K562 (cell line): ENCODE data around the gene TMEM41A. TPM values are rescaled to one million over a fixed set of nuclear protein-coding genes. Genes with fewer than 3 reads are reported as not detected.

Experiments
- ARID2 ChIP-seq: fragments of 450-650 bp; IDR thresholded peaks from 2 replicates; pipeline ENCODE4 v1.6.1; 2017; ENCODE audit warnings: antibody characterized with exemption, mild to moderate bottlenecking
- ARNT ChIP-seq, 2 experiments: fragments of 450-650 bp; IDR thresholded peaks; 2 replicates each; pipeline ENCODE4 v1.6.1; 2016; ENCODE audit warnings: mild to moderate bottlenecking in 1 of 2
- CBFA2T2 ChIP-seq: fragments of 450-650 bp; conservative IDR thresholded peaks from 2 replicates; pipeline ENCODE4 v1.6.1; 2017; ENCODE audit warnings: mild to moderate bottlenecking
- CCNT2 ChIP-seq: IDR thresholded peaks from 2 replicates; pipeline ENCODE4 v1.6.1; 2011; ENCODE audit warnings: borderline replicate concordance, low read depth, mild to moderate bottlenecking, moderate library complexity, mixed read lengths, low read length; ENCODE audit not compliant: insufficient read length; ENCODE audit errors: extremely low read depth
- E2F3 ChIP-seq: fragments of 250-450 bp; sonication (Bioruptor Pico); IDR thresholded peaks from 2 replicates; pipeline ENCODE4 v1.4.0; 2020; ENCODE audit warnings: mild to moderate bottlenecking
- FOSL1 ChIP-seq: fragments of 200-800 bp; sonication (Bioruptor generic); conservative IDR thresholded peaks from 2 replicates; pipeline ENCODE4 v1.6.1; 2016; ENCODE audit warnings: missing genetic modification characterization, missing compliant biosample characterization
- HIVEP1 ChIP-seq: fragments of 250-450 bp; sonication (Bioruptor Pico); IDR thresholded peaks from 2 replicates; pipeline ENCODE4 v1.4.0; 2020; ENCODE audit warnings: mild to moderate bottlenecking
- JUN ChIP-seq, 2 experiments: sonication (generic) in 1 of 2; formaldehyde crosslinking in 1 of 2; IDR thresholded peaks; 2 replicates each; pipeline versions ENCODE4 v1.6.1 to v1.8.0; 2012 to 2022; ENCODE audit warnings: borderline replicate concordance in 2 of 2, mild to moderate bottlenecking in 2 of 2, improper control_type of control experiment in 1 of 2, low read depth in 1 of 2, low read length in 1 of 2, missing genetic modification reagents in 1 of 2
- MIER1 ChIP-seq: fragments of 450-650 bp; IDR thresholded peaks from 2 replicates; pipeline ENCODE4 v1.6.1; 2016; ENCODE audit warnings: antibody characterized with exemption, mild to moderate bottlenecking, low read depth
- POLR2A ChIP-seq: fragments of 450-650 bp; conservative IDR thresholded peaks from 2 replicates; pipeline ENCODE4 v1.6.1; 2016
- PRPF4 ChIP-seq: fragments of 200-400 bp; formaldehyde crosslinking; IDR thresholded peaks from one replicate; pipeline ENCODE4 v1.6.1; 2017; ENCODE audit warnings: low read length, low read depth, mild to moderate bottlenecking; ENCODE audit not compliant: insufficient read depth, poor library complexity, severe bottlenecking
- RBM17 ChIP-seq: fragments of 200-400 bp; formaldehyde crosslinking; IDR thresholded peaks from 2 replicates; pipeline ENCODE4 v1.6.1; 2017; ENCODE audit warnings: low read depth, mild to moderate bottlenecking, low read length, borderline replicate concordance
- RNF2 ChIP-seq: sonication (generic); IDR thresholded peaks from 2 replicates; pipeline ENCODE4 v1.6.1; 2016
- SIRT6 ChIP-seq: IDR thresholded peaks from one replicate; pipeline ENCODE4 v1.6.1; 2012; ENCODE audit warnings: low read depth, mild to moderate bottlenecking, control low read depth, inconsistent platforms, low read length, moderate library complexity
- SIX5 ChIP-seq, 2 experiments: IDR thresholded peaks; 2 replicates each; pipeline ENCODE4 v1.6.1; 2011; ENCODE audit warnings: low read length in 2 of 2, borderline replicate concordance in 1 of 2, low read depth in 1 of 2, mild to moderate bottlenecking in 1 of 2, moderate library complexity in 1 of 2; ENCODE audit not compliant: insufficient read depth in 1 of 2
- SLC30A9 ChIP-seq: fragments of 250-450 bp; sonication (Bioruptor Pico); IDR thresholded peaks from 2 replicates; pipeline ENCODE4 v1.8.0; 2022; ENCODE audit warnings: mild to moderate bottlenecking, moderate library complexity
- SMAD3 ChIP-seq: fragments of 450-650 bp; formaldehyde crosslinking; conservative IDR thresholded peaks from 2 replicates; pipeline ENCODE4 v1.4.0; 2020; ENCODE audit warnings: mild to moderate bottlenecking
- SMARCA4 ChIP-seq: fragments of 450-650 bp; IDR thresholded peaks from 2 replicates; pipeline ENCODE4 v1.6.1; 2016
- SRSF3 ChIP-seq: fragments of 200-400 bp; formaldehyde crosslinking; IDR thresholded peaks from 2 replicates; pipeline ENCODE4 v1.6.1; 2016; ENCODE audit warnings: mild to moderate bottlenecking, low read length, moderate library complexity; ENCODE audit not compliant: insufficient read depth
- TCF3 ChIP-seq: sonication (generic); formaldehyde crosslinking; IDR thresholded peaks from 2 replicates; pipeline ENCODE4 v1.4.0; 2020; ENCODE audit warnings: mild to moderate bottlenecking, missing genetic modification reagents
- XRCC5 ChIP-seq: fragments of 200-400 bp; formaldehyde crosslinking; IDR thresholded peaks from 2 replicates; pipeline ENCODE4 v1.6.1; 2017; ENCODE audit warnings: low read depth, mild to moderate bottlenecking, low read length
- ZNF212 ChIP-seq: fragments of 450-650 bp; formaldehyde crosslinking; IDR thresholded peaks from 2 replicates; pipeline ENCODE4 v1.4.0; 2020; ENCODE audit warnings: mild to moderate bottlenecking
- ZNF408 ChIP-seq: fragments of 250-450 bp; sonication (Bioruptor Pico); IDR thresholded peaks from 2 replicates; pipeline ENCODE4 v1.4.0; 2020; ENCODE audit warnings: low read depth, mild to moderate bottlenecking, moderate library complexity
- ZNF586 ChIP-seq: fragments of 450-650 bp; formaldehyde crosslinking; conservative IDR thresholded peaks from 2 replicates; pipeline ENCODE4 v1.4.0; 2020; ENCODE audit warnings: mild to moderate bottlenecking, moderate library complexity
- ZSCAN32 ChIP-seq: fragments of 450-650 bp; formaldehyde crosslinking; IDR thresholded peaks from 2 replicates; pipeline ENCODE4 v1.4.0; 2020; ENCODE audit warnings: mild to moderate bottlenecking, moderate library complexity
- polyA plus RNA-seq, 8 experiments: library from polyadenylated mRNA; depleted of rRNA in 4 of 8; stranded (reverse) in 5 of 8; unstranded in 3 of 8; fragments of >200 nt; fragmentation: Nextera tagmentation in 2 of 8; fragmentation: Illumina TruSeq in 1 of 8; extraction: Ambion mirVana in 2 of 8; extraction: Trizol in 1 of 8; gene quantifications; 2 replicates each; pipeline versions ENCODE4 v1.2.1 to v1.2.3, GENCODE V29; 2011 to 2014; ENCODE audit warnings: inconsistent platforms in 1 of 8, missing spikeins in 1 of 8
- total RNA-seq, 7 experiments: library from RNA; depleted of rRNA in 6 of 7; stranded (reverse); fragments of >200 nt in 6 of 7; fragmentation: Illumina TruSeq in 2 of 7; extraction: Trizol in 2 of 7; gene quantifications; 2 replicates each; pipeline versions ENCODE4 v1.2.1 to v1.2.3, GENCODE V29; 2011 to 2021; ENCODE audit warnings: low replicate concordance in 1 of 7
- TF ChIP-seq, protein P1 (sequence below): sonication (generic); IDR thresholded peaks from 2 replicates; pipeline ENCODE4 v1.6.1; 2016
- TF ChIP-seq, protein P2 (sequence below), 2 experiments: IDR thresholded peaks; 2 replicates each; pipeline ENCODE4 v1.6.1; 2012; ENCODE audit warnings: improper control_type of control experiment in 2 of 2, low read depth in 2 of 2, low read length in 2 of 2, borderline replicate concordance in 1 of 2

Gene TMEM41A
- total and polyA plus RNA-seq, 9 of the 15 experiments (the other 6 are each of a cell fraction or from before 2014, with no cell fraction given) = 22.5 to 65.9 (median 31.5) TPM

DNA sequence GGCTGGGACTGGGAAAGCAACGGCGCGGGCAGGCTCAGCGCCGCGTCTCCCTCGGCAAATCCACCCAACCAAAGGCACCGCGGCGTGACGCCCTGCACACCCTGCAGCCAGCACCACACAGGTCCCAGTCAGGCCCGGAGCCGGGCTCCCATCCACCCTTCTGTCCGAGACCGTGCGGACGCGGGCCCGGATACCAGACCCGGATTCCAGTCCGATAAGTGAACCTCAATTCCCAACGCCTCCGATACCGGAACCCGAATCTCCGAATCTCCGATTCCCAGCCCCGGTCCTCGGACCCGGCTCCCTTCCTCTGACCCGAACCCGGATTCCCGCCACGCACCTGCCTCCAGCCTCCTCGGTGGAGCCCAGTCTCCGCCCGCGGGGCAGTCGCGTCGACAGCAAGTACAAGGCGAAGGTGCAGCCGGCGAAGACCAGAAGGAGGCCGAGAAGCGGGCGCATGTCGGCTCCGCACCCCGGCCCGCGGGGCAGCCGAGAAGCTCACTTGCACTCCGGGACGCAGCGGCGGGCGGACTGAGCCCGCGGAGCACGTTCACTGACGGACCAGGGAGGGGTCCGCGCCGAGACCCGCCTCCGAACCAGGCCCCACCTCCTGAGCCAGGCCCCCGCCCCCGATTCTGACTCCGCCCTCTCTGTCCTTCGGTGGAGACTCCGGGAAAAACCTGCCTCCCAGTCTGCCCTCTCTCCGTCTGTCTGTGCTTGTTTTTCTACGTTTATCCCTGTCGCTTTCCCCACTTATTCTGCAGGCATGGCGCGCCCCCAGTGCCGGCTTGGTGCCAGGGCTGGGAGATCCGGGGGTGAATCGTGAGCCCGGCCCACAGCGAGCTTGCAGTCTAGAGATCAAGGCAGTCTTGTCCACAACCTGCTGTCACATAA, at the start of gene TMEM41A (continued):
- TF ChIP-seq SIX5 (IDR thresholded peaks at IDR 0.05; ENCODE audit: borderline replicate concordance in 1 of 2, insufficient read depth in 1 of 2, low read depth in 1 of 2, low read length in 2 of 2) (peak; percentile 56 to 59; a peak in 3 of 4 replicates), RBM17 (no peak), ARNT (IDR thresholded peaks at IDR 0.05) (no peak), FOSL1 (no peak; the same call in 1 of the 2 replicates), POLR2A (peak; percentile 94), SMARCA4 (no peak), CBFA2T2 (no peak; the same call in 1 of the 2 replicates), ZNF212 (no peak), ZSCAN32 (no peak), RNF2 (peak; percentile 93), SLC30A9 (CRISPR knock-in tag) (no peak), JUN (IDR thresholded peaks at IDR 0.05; ENCODE audit: borderline replicate concordance, low read depth, low read length) (0 out of 2 replicates have a peak, but pooled peaks have one; percentile 30), JUN (CRISPR knock-in tag; IDR thresholded peaks at IDR 0.05; ENCODE audit: borderline replicate concordance) (no peak), PRPF4 (peak; percentile 67), XRCC5 (peak; percentile 96), HIVEP1 (CRISPR knock-in tag) (no peak), E2F3 (CRISPR knock-in tag) (peak; percentile 59; the same call in 1 of the 2 replicates), SRSF3 (no peak), ARID2 (no peak), SIRT6 (no peak), MIER1 (0 out of 2 replicates have a peak, but pooled peaks have one; percentile 36), ZNF586 (CRISPR knock-in tag) (no peak), CCNT2 (peak; percentile 92), SMAD3 (CRISPR knock-in tag) (no peak), TCF3 (CRISPR knock-in tag) (peak; percentile 57), ZNF408 (no peak)
- TF ChIP-seq, protein P1, sequence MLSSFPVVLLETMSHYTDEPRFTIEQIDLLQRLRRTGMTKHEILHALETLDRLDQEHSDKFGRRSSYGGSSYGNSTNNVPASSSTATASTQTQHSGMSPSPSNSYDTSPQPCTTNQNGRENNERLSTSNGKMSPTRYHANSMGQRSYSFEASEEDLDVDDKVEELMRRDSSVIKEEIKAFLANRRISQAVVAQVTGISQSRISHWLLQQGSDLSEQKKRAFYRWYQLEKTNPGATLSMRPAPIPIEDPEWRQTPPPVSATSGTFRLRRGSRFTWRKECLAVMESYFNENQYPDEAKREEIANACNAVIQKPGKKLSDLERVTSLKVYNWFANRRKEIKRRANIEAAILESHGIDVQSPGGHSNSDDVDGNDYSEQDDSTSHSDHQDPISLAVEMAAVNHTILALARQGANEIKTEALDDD = no peak
- TF ChIP-seq, protein P2, sequence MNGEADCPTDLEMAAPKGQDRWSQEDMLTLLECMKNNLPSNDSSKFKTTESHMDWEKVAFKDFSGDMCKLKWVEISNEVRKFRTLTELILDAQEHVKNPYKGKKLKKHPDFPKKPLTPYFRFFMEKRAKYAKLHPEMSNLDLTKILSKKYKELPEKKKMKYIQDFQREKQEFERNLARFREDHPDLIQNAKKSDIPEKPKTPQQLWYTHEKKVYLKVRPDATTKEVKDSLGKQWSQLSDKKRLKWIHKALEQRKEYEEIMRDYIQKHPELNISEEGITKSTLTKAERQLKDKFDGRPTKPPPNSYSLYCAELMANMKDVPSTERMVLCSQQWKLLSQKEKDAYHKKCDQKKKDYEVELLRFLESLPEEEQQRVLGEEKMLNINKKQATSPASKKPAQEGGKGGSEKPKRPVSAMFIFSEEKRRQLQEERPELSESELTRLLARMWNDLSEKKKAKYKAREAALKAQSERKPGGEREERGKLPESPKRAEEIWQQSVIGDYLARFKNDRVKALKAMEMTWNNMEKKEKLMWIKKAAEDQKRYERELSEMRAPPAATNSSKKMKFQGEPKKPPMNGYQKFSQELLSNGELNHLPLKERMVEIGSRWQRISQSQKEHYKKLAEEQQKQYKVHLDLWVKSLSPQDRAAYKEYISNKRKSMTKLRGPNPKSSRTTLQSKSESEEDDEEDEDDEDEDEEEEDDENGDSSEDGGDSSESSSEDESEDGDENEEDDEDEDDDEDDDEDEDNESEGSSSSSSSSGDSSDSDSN (IDR thresholded peaks at IDR 0.05; ENCODE audit: borderline replicate concordance in 1 of 2, low read depth in 2 of 2, low read length in 2 of 2) = peak; percentile 98 to 99
